A673 (cell line): Measurements from ENCODE around the gene ARHGEF4.

Experiments
- CTCF ChIP-seq: fragments of 300-800, 200-600 bp; sonication (generic); conservative IDR thresholded peaks from 2 replicates; pipeline ENCODE4 v1.5.1; 2017; ENCODE audit warnings: low read depth, mild to moderate bottlenecking, antibody characterized with exemption, low read length, moderate library complexity, mixed read lengths
- EZH2 ChIP-seq: fragments of 200-600 bp; sonication (generic); IDR thresholded peaks from 2 replicates; pipeline ENCODE4 v1.6.1; 2017; ENCODE audit warnings: borderline replicate concordance, low read depth, mild to moderate bottlenecking, mixed read lengths, antibody characterized with exemption, low read length; ENCODE audit not compliant: poor library complexity, severe bottlenecking

DNA sequence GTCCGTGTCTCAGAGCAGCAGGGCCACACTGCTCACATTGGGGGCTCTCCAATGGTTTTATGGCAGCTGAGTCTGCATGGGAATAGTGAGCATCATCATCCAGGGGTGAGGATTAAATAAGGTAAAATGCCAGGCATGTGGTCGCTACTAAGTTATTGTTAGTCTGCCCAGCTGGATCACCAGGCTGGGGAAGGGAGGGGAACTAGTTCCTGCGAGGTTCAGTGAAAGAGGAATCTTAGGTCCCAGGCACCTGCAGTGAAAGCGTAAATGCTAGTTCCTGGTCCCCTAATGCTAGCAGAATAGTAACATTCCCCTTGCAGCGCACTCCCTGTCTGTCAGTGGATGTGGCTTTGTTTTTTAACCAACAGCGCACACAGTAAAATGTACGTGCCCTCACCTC lies 60.1 kb downstream of the ARHGEF4 start:
- TF ChIP-seq CTCF (no peak), EZH2 (no peak)
